GM19240 (cell line): Measurements from ENCODE around the gene PTH.
A peak's percentile ranks its signal among the peaks of the same experiment; 100 is the strongest.

ENCODE experiments used
- DNase-seq: peaks from one replicate; pipeline ENCODE4 v3.0.0; 2011; ENCODE audit warnings: low spot score; ENCODE audit not compliant: insufficient read length

Gene PTH

DNA sequence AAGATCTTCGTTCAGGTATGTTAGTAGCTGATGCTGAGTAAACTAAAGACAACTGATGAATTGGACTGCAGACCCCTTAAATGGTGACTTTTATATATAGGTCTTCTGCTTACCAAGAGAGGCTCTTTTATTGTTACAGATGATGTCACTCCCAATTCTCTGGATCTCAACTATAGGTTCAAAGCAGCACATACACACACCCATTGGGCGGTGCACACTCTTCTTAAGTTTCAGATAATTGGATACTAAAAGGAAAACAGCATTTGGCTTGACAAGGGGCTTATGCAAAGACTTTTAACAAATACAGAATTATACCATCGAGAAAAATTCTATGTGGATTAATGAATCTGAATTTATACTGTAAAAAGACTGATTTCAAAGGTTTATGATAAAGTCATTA is at the start of gene PTH:
Gene PTH (minus strand): TSS at position 69 of the 400 bp plus-strand sequence. CDS start 3,142 bp downstream, outside the sequence.
- no peak for DNase-seq

- no peak for DNase-seq
Observed at GRCh38 chr11:13538044-13538443, 42.2 kb upstream of the PTH start.

- no peak for DNase-seq
Observed at GRCh38 chr11:13535819-13536218, 40.0 kb upstream of the PTH start.

- no peak for DNase-seq
Observed at GRCh38 chr11:13534358-13534757, 38.6 kb upstream of the PTH start.

DNA sequence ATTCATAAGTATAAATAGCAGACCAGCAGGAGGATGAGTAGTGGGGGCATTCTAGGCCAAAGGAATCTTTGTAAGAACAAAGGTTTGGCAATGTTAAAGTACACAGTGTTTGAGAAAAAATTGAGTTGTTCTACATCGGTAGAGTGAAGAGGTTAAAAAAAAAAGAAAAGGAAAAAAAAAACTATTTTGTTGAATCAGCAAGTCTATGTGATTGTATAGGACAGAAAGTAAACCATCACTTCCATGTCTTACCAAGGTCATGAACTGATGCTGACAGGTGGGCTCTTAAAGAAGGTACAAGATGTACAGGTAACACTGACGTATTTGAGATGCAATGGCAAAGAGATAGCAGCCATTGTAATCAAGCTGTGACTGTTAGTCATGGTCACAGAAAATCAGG is 29.5 kb upstream of the PTH start:
- no peak for DNase-seq

GRCh38 chr11:13503393-13503792 is 7.6 kb upstream of the PTH start:
- DNase-seq: no peak

DNA sequence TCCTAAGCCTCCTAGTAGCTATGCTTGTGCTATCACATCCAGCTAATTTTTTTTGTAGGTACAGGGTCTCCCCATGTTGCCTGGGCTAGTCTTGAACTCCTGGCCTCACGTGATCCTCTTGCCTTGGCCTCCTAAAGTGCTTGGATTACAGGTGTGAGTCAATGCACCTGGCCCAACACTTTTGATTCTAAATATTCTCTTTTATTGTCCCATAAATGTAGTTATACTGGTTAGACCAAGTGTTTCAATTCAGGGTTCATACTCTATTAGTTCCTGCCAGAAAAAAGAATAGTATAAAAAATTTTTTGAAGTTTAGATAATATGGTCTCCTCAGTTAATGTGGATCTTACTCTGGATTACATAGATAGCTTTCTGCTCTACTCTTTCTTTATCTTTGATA is 6.7 kb upstream of the PTH start:
- no peak for DNase-seq

DNA sequence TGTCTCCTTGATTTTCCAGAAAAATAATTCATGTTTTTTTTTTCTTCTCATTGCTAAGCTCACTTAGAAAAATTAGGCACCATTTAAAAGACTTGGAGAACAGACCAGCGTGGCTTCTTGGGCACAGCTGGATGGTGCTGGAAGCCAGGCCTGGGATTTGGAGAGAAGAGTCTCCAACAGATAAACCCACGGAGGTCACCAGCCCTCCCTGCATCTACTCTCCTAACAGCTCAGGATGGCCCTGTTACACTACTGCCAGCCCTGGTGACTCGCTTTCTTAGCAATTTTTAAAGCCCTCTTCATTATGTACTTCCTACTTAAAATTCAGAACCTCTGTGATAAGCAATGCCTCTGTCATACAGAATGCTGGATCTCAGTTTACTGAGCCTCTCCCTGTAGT is 1.7 kb downstream of the PTH start:
- DNase-seq: no peak

DNA sequence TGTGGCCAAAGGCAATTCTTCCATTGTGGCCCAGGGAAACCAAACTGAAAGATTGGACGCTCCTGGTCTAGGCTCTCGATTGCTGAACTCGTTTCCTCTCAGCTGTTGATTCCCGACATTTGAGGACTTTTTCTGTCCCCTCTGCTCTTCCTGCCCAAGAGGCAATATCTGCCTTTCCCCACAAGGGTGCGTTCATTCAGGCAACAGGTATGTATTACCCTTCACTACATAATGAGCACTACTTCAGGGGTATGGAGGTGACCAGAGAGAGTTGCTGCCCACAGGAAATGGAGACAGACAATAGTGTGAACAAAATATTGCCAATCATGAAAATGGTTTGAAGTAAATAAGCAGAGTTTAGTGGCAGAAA is 8.2 kb downstream of the PTH start:
- no peak for DNase-seq

DNA sequence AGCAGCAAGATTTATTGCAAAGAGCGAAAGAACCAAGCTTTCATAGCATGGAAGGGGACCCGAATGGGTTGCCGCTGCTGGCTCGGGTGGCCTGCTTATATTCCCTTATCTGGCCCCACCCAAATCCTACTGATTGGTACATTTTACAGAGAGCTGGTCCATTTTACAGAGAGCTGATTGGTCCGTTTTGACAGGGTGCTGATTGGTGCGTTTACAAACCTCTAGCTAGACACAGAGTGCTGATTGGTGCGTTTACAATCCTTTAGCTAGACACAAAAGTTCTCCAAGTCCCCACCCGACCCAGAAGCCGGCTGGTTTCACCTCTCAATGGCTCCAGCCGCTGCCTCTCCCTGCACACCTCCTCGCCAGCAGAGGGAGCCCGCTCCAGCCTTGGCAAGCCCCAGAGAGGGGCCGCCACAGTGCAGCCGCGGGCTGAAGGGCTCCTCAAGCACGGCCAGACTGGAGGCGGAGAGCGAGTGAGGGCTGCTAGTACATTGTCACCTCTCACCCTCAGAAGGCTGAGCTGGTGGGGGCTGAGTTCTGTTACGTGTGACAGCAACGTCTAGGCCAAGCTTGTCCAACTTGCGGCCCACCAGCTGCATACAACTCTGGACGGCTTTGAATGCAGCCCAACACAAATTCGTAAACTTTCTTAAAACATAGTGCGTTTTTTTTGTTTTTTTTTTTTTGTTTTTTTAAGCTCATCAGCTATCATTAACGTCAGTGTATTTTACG is 8.7 kb downstream of the PTH start:
- DNase-seq: no peak

DNA sequence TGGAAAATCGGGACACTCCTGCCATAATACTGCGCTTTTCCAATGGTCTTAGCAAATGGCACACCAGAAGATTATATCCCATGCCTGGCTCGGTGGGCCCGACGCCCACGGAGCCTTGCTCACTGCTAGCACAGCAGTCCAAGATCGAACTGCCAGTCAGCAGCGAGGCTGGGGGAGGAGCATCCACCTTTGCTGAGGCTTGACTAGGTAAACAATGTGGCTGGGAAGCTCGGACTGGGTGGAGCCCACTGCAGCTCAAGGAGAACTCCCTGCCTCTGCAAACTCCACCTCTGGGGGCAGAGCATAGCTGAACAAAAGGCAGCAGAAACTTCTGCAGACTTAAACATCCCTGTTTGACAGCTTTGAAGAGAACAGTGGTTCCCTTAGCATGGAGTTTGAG is 15.6 kb downstream of the PTH start:
- DNase-seq: no peak

GRCh38 chr11:13479688-13480087 is 16.1 kb downstream of the PTH start:
- DNase-seq: no peak

DNA sequence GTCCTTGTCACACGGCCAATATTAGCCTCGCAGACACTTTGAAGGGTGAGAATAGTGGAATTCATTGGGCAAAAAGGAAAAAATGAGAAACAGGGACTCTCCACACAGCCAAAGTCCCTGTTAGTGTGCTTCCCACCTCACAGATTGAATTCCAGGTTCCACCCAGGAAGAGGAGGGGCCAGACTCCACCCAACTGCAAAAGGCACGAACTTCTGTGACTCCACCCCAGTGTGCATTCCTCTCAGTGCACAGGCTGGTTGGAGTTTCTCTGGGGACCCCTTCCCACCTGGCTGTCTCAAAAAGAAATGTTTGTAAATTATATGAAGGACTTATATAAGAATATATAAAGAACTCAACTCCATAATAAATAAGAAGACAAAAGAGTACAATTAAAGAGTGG is 20.7 kb downstream of the PTH start:
- no peak for DNase-seq

DNA sequence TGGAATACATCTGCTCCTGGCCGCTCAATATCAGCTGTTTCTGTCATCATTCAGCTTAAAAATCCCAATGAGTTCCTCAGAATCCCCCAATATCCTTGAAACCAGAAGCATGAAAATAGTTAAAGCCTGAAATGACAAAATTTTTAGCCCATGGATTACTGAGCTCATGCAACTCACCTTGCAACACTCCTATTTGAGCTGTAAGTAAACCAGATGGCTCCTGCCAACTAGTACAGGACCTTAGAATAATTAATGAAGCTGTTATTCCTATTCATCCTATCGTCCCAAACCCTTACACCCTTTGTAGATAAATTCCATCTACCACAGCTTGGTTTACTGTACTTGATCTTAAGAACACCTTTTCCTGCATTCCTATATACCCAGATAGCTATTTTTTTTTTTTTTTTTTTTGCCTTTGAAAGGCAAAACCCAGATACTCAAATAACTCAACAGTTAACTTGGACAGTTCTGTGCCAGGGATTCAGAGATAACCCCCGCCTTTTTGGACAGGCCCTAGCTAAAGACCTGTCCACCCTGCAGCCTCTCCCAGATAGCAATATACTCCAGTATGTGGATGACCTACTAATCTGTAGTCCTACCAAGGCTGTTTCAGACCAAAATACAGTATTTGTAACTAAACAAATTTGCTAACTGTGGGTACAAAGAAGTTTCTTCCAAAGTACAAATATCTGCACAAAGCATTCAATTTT is 22.6 kb downstream of the PTH start:
- DNase-seq: no peak

DNA sequence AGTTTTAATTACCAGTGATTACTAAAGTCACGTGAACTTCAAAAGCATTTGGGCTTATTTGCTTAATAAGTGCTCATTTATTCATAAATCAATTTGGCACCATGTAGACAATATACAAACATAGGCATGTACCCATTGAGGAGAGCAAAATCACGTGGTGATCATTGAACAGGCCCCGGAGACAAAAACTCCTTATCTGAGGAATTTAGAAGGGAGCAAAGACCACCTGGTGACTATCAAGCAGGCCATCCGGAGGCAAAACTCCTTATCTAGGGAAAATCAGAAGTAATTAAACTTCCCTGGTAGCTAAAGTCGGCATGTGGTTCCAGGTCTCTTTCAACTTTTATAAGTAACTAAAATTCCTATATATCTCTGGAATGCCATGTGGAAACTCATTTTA is 27.0 kb downstream of the PTH start:
- no peak for DNase-seq

DNA sequence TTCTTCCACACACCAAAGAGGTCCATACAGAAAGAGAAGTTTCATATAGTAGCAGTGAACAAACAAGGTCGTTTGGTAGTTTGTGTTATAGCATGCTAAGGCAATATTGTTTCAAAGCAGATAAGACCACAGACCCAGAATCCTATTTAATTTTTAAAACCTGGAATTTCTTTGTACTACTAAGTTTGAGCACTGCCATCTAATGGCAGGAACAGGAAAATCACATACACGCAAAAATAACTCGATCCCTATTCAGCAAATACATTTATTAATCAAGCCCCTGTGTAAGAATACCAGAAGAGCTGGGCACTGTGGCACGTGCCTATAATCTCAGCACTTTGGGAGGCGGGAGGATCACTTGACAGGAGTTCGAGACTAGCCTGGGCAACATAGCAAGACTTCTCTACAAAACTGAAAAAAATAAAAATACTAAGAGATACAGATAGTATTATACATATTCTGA is 29.9 kb downstream of the PTH start:
- no peak for DNase-seq

DNA sequence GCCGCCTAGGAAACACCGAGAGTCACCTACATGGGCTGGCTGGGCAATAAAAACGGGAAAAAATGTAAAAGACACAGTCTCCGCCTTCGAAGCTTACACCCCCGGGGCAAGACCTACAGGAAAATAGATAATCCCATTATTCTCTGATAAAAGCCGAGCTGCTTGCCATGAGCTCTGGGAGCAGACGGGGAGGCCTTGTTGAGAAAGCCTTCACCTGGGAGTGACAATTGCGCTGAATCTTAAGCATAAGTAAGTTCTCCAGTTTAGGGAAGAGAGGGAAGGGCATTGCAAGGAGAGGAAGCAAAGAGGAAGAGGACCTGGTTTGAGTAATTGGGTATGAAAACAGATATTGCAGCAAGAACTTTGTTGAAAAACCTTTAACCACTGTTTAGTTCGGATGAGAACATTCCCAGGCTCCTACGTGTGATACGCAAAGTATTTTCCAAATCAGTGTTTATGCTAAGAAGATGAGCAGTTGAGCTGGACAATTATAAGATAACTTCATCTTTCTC is 32.0 kb downstream of the PTH start:
- no peak for DNase-seq

GRCh38 chr11:13462901-13463778 is 32.7 kb downstream of the PTH start, which contains the start of gene BTBD10:
BTBD10 (minus strand) TSS chr11:13463222; CDS start chr11:13445124, 18,098 bp downstream.
- peak; percentile 65 for DNase-seq

DNA sequence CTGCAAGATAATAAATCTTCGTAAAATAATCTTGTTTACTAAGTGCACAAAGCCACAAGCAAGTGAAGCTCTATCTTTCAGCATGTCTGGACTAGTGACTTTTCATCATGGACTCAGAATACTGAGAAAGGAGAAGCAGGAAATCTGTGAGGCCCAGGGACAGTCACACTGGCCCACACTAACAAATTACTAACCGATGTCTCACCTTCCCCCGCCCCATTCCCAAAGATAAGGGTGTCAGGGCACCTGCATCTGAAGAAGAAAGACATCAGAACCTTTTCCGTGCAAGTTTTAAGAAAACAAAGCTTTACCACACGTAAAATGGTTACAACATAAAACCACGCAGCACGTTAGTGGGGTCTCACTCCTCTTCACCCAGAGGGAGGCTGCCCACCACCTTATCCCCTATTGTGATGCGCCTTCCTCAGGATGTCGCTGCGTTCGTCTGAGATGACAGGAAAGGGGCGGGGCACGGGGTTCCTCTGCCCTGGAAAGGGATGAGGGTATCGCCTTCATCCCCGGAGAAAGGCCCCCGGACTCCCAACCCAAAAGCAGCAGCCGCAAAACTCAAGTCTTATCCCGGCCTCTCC is 33.4 kb downstream of the PTH start:
- DNase-seq: no peak

GRCh38 chr11:13461291-13461690 is 34.5 kb downstream of the PTH start:
- DNase-seq: no peak

DNA sequence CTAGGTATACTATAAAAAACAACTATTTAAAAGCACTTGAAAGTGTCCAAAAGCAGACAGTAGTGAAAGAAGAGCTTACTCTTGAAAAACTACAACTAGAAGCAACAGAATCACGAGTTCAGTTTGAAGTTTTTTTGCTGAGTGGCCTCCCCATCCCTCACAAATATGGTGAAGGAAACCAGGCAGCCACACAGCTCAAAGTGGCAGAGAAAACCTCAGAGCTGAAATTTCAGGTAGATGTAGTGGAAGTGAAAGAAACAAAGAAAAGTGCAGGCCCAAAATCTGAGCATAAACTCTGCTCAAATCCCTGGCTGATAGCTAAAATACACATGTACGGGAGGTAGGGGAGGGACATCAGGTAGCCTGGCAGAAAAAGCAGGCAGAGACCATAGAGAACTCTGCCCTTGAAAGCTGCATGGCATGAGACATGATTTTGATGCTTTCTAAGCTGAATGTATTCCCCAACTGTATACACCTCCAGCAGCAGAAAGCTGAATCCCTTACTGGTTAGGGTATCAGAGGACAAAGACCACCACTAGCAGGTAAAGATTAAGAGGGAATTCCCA is 44.9 kb downstream of the PTH start:
- no peak for DNase-seq
